GM18508 (cell line): ENCODE measurements around the gene B4GALNT2.

Experiments used
- ATAC-seq: cut with Tn5 transposase; IDR thresholded peaks from one replicate; pipeline ENCODE4 v1.9.1; 2021; ENCODE audit warnings: moderate number of reproducible peaks; ENCODE audit not compliant: insufficient read depth, unreplicated experiment

B4GALNT2 gene

GRCh38 chr17:49203796-49204195, 71.2 kb downstream of the B4GALNT2 start:
- no peak for ATAC-seq

DNA sequence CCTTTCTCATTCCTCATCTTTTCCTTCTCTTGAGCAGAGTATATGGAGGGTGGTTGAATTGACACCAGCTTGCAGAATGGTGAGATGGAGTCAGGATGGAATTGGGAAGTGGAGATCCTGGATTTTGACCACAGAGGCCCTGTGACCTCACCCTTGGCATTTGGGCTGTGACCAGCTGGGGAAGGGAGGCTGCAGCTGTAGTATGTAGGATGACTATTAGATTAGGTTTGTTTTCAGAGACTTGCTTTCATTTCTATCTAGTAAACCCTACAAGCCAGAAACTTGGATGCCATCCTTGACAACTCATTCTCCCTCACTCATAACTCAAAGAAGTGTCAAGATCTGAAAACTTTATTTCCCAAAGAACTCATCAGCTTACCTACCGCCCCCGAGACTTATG, 71.9 kb downstream of the B4GALNT2 start:
- ATAC-seq: no peak

DNA sequence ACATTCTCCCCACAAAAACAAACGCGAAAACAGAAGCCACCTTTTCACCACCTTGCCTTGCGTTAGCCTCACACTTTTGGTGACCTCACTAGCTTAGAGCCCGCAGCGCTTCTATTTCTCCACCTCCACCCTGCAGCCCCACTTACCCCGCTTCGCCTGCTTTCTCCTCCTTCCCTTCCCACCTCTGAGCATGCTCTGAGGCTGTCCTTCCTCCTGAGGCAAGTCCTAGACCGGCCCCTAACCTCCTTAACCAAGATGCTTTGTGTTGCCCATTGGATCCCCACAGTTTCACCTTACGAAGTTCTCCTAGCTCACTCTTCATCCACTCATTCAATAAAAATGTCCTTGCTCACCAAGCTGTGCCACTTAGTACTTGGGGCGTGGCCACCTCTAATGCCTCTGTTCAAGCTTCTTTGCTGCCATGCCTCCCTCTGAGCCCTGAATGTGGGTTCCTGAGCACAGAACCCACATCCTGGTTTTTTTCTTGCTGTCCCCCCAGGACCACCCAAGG, 76.5 kb downstream of the B4GALNT2 start:
- ATAC-seq: no peak

DNA sequence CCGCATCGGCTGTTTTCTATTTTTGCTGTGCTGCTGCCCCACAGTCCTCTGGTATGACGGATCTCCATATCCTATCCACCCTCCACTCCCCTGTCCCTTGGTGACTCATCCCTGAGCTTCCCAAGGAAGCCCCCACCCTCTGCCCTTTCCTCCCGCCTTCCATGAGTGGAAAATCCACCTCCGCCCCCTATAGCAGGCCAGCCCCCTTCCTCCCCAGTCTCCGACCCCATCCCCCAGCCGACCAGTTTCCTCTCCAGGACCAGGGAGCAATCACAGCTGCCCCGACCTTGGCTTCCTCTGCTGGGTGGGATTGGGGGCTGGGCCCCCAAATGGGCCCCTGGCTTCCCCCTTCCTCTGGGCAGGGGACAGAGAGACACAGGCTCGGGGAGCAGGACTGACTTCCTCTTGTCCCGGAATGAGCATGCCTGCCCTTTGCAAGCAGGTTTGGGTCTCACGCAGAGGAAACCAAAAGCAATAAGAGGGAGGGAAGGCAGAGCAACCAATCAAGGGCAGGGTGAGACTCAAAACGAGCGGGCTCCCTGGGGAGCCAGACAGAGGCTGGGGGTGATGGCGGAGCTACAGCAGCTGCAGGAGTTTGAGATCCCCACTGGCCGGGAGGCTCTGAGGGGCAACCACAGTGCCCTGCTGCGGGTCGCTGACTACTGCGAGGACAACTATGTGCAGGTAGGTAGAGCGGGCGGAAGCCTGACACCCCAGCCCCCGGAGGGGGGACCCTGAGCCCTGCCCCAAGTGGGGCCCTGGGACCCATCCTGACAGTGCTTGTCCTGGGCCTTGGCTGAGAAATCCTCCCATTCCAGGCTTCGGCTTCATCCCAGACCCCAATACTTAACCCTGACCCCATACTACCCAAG, 77.8 kb downstream of the B4GALNT2 start, which contains the start of the genes ABI3 and GNGT2:
ABI3 (plus strand) TSS at position 550 of the 872 bp plus-strand sequence; CDS start at position 568, 18 bp downstream.
GNGT2 (minus strand) TSS at position 417 of the 872 bp plus-strand sequence. CDS start 3,152 bp downstream, outside the sequence.
- no peak for ATAC-seq

- ATAC-seq: no peak
Observed at GRCh38 chr17:49213399-49213798, 80.8 kb downstream of the B4GALNT2 start.

- ATAC-seq: no peak
Observed at GRCh38 chr17:49213847-49214246, 81.3 kb downstream of the B4GALNT2 start.

DNA sequence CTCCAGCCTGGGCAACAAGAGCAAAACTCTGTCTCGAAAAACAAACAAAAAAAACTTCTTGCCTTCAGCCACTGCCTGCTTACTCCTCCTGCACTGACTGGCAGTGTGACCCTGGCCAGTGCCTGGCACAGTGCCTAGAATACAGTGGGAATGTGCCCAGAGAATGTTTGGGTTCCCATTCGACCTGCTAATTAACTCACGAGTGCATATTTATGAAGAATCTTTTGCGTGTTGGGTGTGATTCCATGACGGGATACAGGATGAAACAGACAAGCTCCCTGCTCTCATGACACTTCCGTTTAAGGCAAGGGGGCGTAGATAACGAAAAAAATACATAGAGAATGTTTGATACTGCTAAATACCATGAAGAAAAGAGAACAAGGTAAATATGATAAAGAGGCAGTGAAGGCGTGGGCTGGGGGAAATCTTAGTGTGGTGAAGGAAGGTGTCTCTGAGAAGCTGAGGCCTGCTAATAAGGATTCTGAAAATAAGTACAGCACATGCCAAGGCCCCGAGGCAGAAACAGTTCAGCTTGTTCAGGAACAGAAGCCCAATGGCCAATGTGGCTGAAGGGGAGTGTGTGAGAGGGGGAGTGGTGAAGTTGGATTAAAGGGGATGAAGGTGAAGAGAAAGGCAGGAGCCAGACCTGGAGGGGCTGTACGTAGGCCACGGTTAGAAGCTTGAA, 82.2 kb downstream of the B4GALNT2 start:
- no peak for ATAC-seq

- no peak for ATAC-seq
Observed at GRCh38 chr17:49216482-49216881, 83.9 kb downstream of the B4GALNT2 start.

DNA sequence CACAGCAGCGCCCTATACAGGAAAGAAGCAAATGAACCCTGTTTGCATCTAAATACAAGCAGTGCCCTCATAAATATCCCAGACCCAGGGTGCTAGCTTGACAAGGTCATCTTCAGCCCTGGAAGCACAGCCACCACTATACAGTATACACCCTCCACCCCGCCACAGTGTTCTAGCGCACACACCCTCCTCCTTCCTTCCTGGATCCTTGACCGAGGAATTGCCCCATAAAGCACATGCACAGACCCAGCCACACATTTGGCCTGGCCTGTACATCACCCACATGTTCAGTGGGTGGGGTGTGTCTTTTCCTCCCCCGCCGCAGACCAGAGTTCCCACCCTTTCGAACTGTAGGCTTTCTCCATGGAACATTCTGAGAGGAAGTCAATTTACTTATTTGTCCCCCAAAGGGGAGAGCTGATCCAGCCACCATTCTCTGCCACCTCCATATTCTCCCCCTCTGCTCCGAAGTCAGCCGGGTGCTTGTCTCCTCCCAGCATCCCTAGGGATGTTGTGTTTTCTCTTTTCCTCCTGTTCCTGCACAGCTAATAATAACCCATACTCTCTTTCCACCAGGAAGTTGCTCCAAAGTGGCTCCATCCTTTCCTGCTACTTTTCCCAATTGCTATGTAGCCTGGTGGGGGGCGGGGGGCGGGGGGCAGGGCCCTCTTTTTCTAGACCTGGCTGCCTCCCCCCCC, 84.5 kb downstream of the B4GALNT2 start:
- ATAC-seq: no peak

GRCh38 chr17:49217651-49218413, 85.3 kb downstream of the B4GALNT2 start:
- ATAC-seq: no peak

GRCh38 chr17:49218941-49219913, 86.7 kb downstream of the B4GALNT2 start:
- no peak for ATAC-seq

DNA sequence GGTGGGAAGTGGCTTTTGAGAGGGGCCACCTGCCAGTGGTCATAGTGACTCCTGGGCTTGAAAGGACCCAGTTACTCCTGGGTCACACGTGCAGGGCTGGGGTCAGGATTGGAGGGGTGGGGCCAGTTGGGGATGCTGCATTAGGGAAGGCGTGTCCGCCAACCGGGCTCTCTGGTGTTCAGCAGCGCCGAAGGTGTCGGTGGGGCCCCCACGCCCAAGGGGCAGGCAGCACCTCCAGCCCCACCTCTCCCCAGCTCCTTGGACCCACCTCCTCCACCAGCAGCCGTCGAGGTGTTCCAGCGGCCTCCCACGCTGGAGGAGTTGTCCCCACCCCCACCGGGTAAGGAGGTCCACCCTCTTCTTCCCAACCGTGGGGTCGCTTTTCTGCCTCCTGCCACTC, 87.4 kb downstream of the B4GALNT2 start:
- no peak for ATAC-seq

DNA sequence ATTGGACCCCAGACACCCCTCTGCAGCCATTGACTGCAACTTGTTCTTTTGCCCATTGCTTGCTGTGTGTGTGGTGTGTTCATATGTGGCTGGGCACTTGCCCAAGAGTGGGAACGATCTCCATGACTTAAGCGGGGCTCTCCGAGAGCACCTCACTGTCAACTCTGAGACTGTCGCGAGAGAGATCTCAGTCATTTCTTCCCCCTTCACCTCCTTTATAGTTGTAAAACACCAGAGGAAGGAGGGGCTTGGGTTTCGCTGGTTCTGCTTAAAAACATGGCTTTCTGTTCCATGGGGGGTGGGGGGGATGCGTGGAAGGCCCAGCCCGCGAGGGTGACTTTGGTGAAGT, 90.6 kb downstream of the B4GALNT2 start:
- ATAC-seq: no peak

DNA sequence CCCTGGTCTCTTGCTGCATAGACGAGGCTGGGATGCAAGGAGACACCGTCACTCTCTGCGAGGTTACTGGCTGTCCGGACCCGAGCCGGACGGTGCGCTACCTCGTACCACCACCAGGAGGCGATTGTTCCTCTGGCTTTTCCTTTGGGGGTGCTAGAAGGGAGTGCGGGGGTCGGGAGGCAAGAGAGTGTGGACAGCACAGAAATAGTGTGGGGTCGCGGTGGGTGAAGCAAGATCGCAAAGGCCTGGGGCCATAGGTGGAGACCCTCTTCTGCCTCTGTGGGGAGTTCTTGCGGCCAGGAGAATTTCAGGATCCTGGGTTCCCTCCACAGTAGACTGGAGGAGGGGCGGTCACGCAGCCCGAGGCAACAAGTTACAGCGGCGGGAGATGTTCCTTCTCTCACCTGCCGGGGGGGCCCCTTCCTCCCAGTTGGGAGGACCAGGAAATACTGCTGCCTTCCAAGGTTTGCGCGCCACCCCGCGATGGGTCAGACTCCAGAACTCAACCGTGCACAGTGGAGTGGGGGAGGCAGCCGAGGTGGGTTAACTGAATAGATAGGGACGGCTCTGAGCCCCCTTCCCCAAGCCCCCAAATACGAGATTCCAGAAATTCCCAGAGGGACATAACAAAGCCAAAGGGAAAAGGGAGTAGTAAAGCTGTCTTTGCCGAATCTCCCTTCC, 91.1 kb downstream of the B4GALNT2 start:
- ATAC-seq: no peak

DNA sequence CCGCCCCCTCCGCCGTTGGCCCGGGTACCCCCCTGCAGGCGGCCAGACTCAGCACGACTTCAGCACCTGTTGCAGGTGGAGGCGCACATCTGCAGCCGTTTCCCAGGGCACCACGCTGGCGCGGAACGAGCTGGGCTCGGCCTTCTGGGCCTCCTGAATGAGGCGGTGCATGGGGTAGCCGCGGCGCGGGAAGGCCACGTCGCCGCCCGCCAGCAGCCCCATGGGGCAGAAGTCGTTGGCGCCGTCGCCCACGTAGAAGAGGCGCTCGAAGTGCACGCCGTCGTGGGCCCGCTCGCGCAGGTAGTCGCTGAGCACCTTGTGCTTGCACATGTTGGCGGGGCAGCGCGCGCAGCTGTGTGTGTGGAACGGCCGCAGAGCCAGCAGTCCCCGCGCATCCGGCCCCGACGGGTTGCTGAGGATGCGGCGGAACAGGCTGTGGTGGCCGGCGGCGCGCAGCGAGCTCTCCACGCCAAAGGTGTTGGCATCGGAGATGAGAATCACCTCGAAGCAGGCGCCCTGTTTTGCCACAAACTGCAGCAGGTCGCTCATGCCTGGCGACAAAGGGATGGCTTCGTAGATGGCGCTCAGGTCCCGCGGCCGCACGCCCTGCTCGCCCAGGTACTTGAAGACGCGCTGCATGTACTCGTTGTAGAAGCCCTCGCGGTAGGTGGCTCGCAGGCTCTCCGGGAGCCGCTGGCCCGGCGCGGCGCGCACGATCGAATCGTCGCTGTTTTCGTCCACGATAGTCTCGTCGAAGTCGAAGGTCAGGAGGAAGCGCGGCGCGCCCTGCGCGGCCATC, 91.8 kb downstream of the B4GALNT2 start:
- no peak for ATAC-seq

- ATAC-seq: no peak
Observed at GRCh38 chr17:49224997-49225337, 92.4 kb downstream of the B4GALNT2 start.

- ATAC-seq: no peak
Observed at GRCh38 chr17:49225554-49226236, 93.1 kb downstream of the B4GALNT2 start.
